CD4-positive, alpha-beta T cell treated with Interleukin-21 for 1 hour (primary cell): ENCODE results near the gene ADIPOR2.
A peak's percentile ranks its signal among the peaks of the same experiment; 100 is the strongest.

ENCODE experiments used
- DNase-seq: peaks from one replicate; pipeline ENCODE4 v3.0.0-alpha.2; 2020

Gene ADIPOR2

GRCh38 chr12:1690578-1691122 is at the start of gene ADIPOR2:
Gene ADIPOR2, plus strand, starts transcription at chr12:1691070. Its CDS starts 63,274 bp downstream, at chr12:1754344.
- peak; percentile 95 for DNase-seq

GRCh38 chr12:1642513-1642912 is 48.4 kb upstream of the ADIPOR2 start:
- no peak for DNase-seq

GRCh38 chr12:1643043-1643442 is 47.8 kb upstream of the ADIPOR2 start:
- DNase-seq = no peak

GRCh38 chr12:1643905-1644533 is 46.9 kb upstream of the ADIPOR2 start:
- DNase-seq = no peak

GRCh38 chr12:1644534-1645438 is 46.1 kb upstream of the ADIPOR2 start:
- DNase-seq = no peak

GRCh38 chr12:1645819-1646218 is 45.1 kb upstream of the ADIPOR2 start:
- DNase-seq = no peak

GRCh38 chr12:1646569-1647284 is 44.1 kb upstream of the ADIPOR2 start:
- DNase-seq = no peak

- no peak for DNase-seq
Observed at GRCh38 chr12:1647285-1647669, 43.6 kb upstream of the ADIPOR2 start.

- DNase-seq = no peak
Observed at GRCh38 chr12:1650260-1650977, 40.5 kb upstream of the ADIPOR2 start.

- no peak for DNase-seq
Observed at GRCh38 chr12:1650978-1651361, 39.9 kb upstream of the ADIPOR2 start.

- DNase-seq = no peak
Observed at GRCh38 chr12:1651946-1652345, 38.9 kb upstream of the ADIPOR2 start.

- DNase-seq = no peak
Observed at GRCh38 chr12:1655225-1655788, 35.6 kb upstream of the ADIPOR2 start.

- DNase-seq = no peak
Observed at GRCh38 chr12:1656902-1657301, 34.0 kb upstream of the ADIPOR2 start.

GRCh38 chr12:1657688-1658087 is 33.2 kb upstream of the ADIPOR2 start:
- DNase-seq = no peak

- peak; percentile 65 for DNase-seq
Observed at GRCh38 chr12:1660304-1661187, 30.3 kb upstream of the ADIPOR2 start.

- peak; percentile 88 for DNase-seq
Observed at GRCh38 chr12:1661553-1662335, 29.1 kb upstream of the ADIPOR2 start.

- DNase-seq = peak; percentile 39
Observed at GRCh38 chr12:1662761-1663439, 28.0 kb upstream of the ADIPOR2 start.

GRCh38 chr12:1663440-1664132 is 27.3 kb upstream of the ADIPOR2 start:
- DNase-seq = no peak

- no peak for DNase-seq
Observed at GRCh38 chr12:1665366-1665765, 25.5 kb upstream of the ADIPOR2 start.
